ENCODE measurements around the gene SPATA20.
A peak's percentile ranks its signal among the peaks of the same experiment; 100 is the strongest.

SPATA20 gene

GRCh38 chr17:50581316-50581715 is 34.3 kb downstream of the SPATA20 start:
- TF ChIP-seq KLF10 (tag by site-specific recombination; IDR thresholded peaks at IDR 0.05), result no peak
- POLR2A ChIA-PET, result no interaction called here
- CTCF ChIA-PET, result interaction anchor here (0.6 kb wide), 2 partner anchors 17 to 100 kb away, joined by 3 read pairs; no protein-coding TSS in a partner anchor

GRCh38 chr17:50582741-50583140 is 35.8 kb downstream of the SPATA20 start:
- TF ChIP-seq ZNF768 (tag by site-specific recombination; IDR thresholded peaks at IDR 0.05), result no peak
- TF ChIP-seq TRIM28 (IDR thresholded peaks at IDR 0.05; ENCODE audit: borderline replicate concordance, low read length), result no peak
- H3K4me1 ChIP-seq (ENCODE audit: control insufficient read depth, insufficient read depth, low read length), result no peaks in the 10 kb centered on the region
- no peaks in the 10 kb centered on the region for H3K36me3 ChIP-seq (ENCODE audit: control insufficient read depth in 2 of 2, insufficient read depth in 1 of 2, low read length in 2 of 2)
- CTCF ChIA-PET, result interaction anchor here (0.6 to 1.4 kb wide), 5 partner anchors 8 to 81 kb away, joined by 3 to 4 read pairs (median 4); no protein-coding TSS in a partner anchor
- H3K4me3 ChIP-seq (ENCODE audit: low read depth, low read length), result no peak overlapping the region
- H3K27ac ChIP-seq (ENCODE audit: extremely low read depth, low read depth, low read length), result no peak overlapping the region
- POLR2A ChIA-PET, result interaction anchor here (1.0 kb wide), 1 partner anchor 35 kb away, joined by 3 read pairs; no protein-coding TSS in a partner anchor
- H3K9me3 ChIP-seq (ENCODE audit: control insufficient read depth, insufficient read depth, low read depth, low read length), result no peaks in the 10 kb centered on the region

More at GRCh38 chr17:50581316-50581715, 34.3 kb downstream of the SPATA20 start:
- Histone ChIP-seq H3K9me3 (ENCODE audit: control insufficient read depth, insufficient read depth, low read depth, low read length) (no peaks in the 10 kb centered on the region), H3K4me3 (ENCODE audit: low read depth, low read length) (no peak overlapping the region), H3K4me1 (ENCODE audit: control insufficient read depth, insufficient read depth, low read length) (no peaks in the 10 kb centered on the region), H3K36me3 (ENCODE audit: control insufficient read depth in 2 of 2, insufficient read depth in 1 of 2, low read length in 2 of 2) (no peaks in the 10 kb centered on the region), H3K27ac (ENCODE audit: extremely low read depth, low read depth, low read length) (no peak overlapping the region)

DNA sequence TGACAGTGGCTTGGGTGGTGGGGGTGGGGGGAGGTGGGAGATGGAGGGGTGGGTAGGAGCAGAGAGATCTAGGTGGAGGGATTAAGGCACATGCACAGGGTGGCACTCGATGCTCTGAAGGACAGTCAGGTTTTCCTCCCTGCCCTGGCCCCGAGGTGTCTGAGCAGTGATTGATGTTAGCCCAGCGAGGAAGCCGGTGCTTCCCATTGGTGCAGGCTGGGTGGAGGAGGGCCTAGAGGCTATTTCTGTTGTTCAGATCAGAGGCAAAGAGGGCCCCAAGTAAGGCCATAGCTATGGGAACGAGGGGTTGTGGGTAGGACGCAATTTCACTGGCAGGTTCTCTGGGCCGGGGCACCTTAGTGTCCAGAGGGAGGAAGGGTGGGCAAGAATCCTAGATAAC is 36.7 kb downstream of the SPATA20 start:
- TF ChIP-seq SP2 (tag by site-specific recombination; IDR thresholded peaks at IDR 0.05), result peak; percentile 36; the same call in 1 of the 2 replicates
- TF ChIP-seq ZNF148 (tag by site-specific recombination; IDR thresholded peaks at IDR 0.05; ENCODE audit: borderline replicate concordance), result no peak
- TF ChIP-seq, protein P1, sequence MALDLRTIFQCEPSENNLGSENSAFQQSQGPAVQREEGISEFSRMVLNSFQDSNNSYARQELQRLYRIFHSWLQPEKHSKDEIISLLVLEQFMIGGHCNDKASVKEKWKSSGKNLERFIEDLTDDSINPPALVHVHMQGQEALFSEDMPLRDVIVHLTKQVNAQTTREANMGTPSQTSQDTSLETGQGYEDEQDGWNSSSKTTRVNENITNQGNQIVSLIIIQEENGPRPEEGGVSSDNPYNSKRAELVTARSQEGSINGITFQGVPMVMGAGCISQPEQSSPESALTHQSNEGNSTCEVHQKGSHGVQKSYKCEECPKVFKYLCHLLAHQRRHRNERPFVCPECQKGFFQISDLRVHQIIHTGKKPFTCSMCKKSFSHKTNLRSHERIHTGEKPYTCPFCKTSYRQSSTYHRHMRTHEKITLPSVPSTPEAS (tag by site-specific recombination; IDR thresholded peaks at IDR 0.05), result no peak
- TF ChIP-seq KLF10 (tag by site-specific recombination; IDR thresholded peaks at IDR 0.05), result no peak
- TF ChIP-seq ZBTB48 (tag by site-specific recombination; IDR thresholded peaks at IDR 0.05), result no peak
- Histone ChIP-seq H3K9me3 (ENCODE audit: control insufficient read depth, insufficient read depth, low read depth, low read length) (no peaks in the 10 kb centered on the region), H3K27ac (ENCODE audit: extremely low read depth, low read depth, low read length) (no peak overlapping the region), H3K36me3 (ENCODE audit: control insufficient read depth in 2 of 2, insufficient read depth in 1 of 2, low read length in 2 of 2) (no peaks in the 10 kb centered on the region), H3K4me1 (ENCODE audit: control insufficient read depth, insufficient read depth, low read length) (0 out of 2 replicates have a peak, but pooled peaks cover 2% of the 10 kb centered on the region), H3K4me3 (ENCODE audit: low read depth, low read length) (no peak overlapping the region)
- POLR2A ChIA-PET, result interaction anchor here (0.6 to 1.0 kb wide), 3 partner anchors 31 to 42 kb away, joined by 3 to 7 read pairs (median 3); no protein-coding TSS in a partner anchor
- CTCF ChIA-PET, result interaction anchor here (0.6 to 1.4 kb wide), 3 partner anchors 10 to 258 kb away, joined by 3 to 4 read pairs (median 4); no protein-coding TSS in a partner anchor

DNA sequence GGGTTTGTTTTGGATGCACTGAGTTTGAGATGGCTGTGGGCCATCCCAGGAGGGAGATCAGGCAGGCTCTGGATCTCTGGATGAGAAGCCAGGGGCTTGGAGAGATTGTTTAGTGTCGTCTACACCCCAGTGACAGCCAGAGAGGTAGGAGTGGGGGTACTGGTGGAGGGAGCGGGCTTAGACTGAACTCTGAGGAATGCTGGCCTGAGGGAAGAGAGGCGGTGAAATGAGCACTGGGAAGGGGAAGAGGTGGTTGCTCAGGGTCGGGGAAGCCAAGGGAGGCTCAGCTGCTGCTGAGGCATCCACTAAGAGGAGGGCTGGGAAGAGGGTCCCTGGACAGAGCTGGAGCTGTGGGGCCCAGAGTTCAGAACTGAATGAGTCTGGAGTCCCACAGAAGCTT is 37.1 kb downstream of the SPATA20 start:
- H3K27ac ChIP-seq (ENCODE audit: extremely low read depth, low read depth, low read length), result no peak overlapping the region
- POLR2A ChIA-PET, result interaction anchor here (1.1 kb wide), 1 partner anchor 8 kb away, joined by 3 read pairs; no protein-coding TSS in a partner anchor
- CTCF ChIA-PET, result interaction anchor here (0.6 to 1.1 kb wide), 3 partner anchors 19 to 258 kb away, joined by 3 read pairs; no protein-coding TSS in a partner anchor

DNA sequence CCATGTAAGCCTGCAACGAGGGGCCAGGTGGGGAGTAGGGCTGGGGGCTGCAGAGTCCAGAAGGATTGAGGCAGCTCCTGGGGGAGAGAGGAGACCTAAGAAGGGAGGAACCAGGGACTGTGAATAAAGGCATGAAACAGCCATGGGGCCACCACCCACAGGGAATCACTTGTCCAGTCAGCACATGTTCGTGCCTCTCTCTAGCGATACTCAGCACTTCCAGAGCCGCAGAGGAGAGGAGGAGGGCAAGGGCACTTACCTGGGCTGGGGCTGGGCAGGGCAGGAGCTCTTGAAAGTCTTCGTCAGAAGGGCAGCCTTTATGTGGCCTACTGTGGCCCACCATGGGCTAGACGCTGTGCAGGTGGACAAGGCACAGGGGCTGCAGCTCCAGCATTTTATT is 37.8 kb downstream of the SPATA20 start:
- Histone ChIP-seq H3K9me3 (ENCODE audit: control insufficient read depth, insufficient read depth, low read depth, low read length) (no peaks in the 10 kb centered on the region), H3K4me1 (ENCODE audit: control insufficient read depth, insufficient read depth, low read length) (0 out of 2 replicates have a peak, but pooled peaks cover 3% of the 10 kb centered on the region), H3K36me3 (ENCODE audit: control insufficient read depth in 2 of 2, insufficient read depth in 1 of 2, low read length in 2 of 2) (no peaks in the 10 kb centered on the region), H3K4me3 (ENCODE audit: low read depth, low read length) (no peak overlapping the region), H3K27ac (ENCODE audit: extremely low read depth, low read depth, low read length) (no peak overlapping the region)
- 0 out of 2 replicates have a peak, but pooled peaks have one; percentile 16 for TF ChIP-seq GLIS2 (tag by site-specific recombination; IDR thresholded peaks at IDR 0.05)
- TF ChIP-seq ZNF600 (tag by site-specific recombination; IDR thresholded peaks at IDR 0.05), result peak; percentile 55; the same call in 1 of the 2 replicates
- peak; percentile 43 for TF ChIP-seq ZIC2 (tag by site-specific recombination; IDR thresholded peaks at IDR 0.05)
- peak; percentile 58; the same call in 1 of the 2 replicates for TF ChIP-seq GLIS1 (tag by site-specific recombination; IDR thresholded peaks at IDR 0.05)
- no peak for TF ChIP-seq ZBTB20 (tag by site-specific recombination; IDR thresholded peaks at IDR 0.05)
- no peak for TF ChIP-seq ZNF580 (tag by site-specific recombination; IDR thresholded peaks at IDR 0.05)
- POLR2A ChIA-PET, result interaction anchor here (1.1 kb wide), 1 partner anchor 9 kb away, joined by 3 read pairs; no protein-coding TSS in a partner anchor
- CTCF ChIA-PET, result interaction anchor here (0.6 to 1.3 kb wide), 3 partner anchors 20 to 103 kb away, joined by 3 read pairs; no protein-coding TSS in a partner anchor

More for the DNA sequence above, 37.1 kb downstream of the SPATA20 start:
- Histone ChIP-seq H3K9me3 (ENCODE audit: control insufficient read depth, insufficient read depth, low read depth, low read length) (no peaks in the 10 kb centered on the region), H3K36me3 (ENCODE audit: control insufficient read depth in 2 of 2, insufficient read depth in 1 of 2, low read length in 2 of 2) (no peaks in the 10 kb centered on the region), H3K4me1 (ENCODE audit: control insufficient read depth, insufficient read depth, low read length) (0 out of 2 replicates have a peak, but pooled peaks cover 3% of the 10 kb centered on the region), H3K4me3 (ENCODE audit: low read depth, low read length) (no peak overlapping the region)
- TF ChIP-seq WT1 (tag by site-specific recombination; IDR thresholded peaks at IDR 0.05) (no peak), ZNF600 (tag by site-specific recombination; IDR thresholded peaks at IDR 0.05) (peak; percentile 18; the same call in 1 of the 2 replicates), SCRT1 (tag by site-specific recombination; IDR thresholded peaks at IDR 0.05; ENCODE audit: borderline replicate concordance) (no peak), ZNF654 (tag by site-specific recombination; IDR thresholded peaks at IDR 0.05; ENCODE audit: low read depth) (no peak), ZNF549 (tag by site-specific recombination; IDR thresholded peaks at IDR 0.05) (no peak)

Data from HEK293 (cell line).